ENCODE data around the gene CHID1. TPM values are rescaled to one million over a fixed set of nuclear protein-coding genes. Genes with fewer than 3 reads are reported as not detected.

CHID1 gene
- total RNA-seq, 3 donors from 2014 or later, result 52.3 to 64.3 (median 55.3) TPM

DNA sequence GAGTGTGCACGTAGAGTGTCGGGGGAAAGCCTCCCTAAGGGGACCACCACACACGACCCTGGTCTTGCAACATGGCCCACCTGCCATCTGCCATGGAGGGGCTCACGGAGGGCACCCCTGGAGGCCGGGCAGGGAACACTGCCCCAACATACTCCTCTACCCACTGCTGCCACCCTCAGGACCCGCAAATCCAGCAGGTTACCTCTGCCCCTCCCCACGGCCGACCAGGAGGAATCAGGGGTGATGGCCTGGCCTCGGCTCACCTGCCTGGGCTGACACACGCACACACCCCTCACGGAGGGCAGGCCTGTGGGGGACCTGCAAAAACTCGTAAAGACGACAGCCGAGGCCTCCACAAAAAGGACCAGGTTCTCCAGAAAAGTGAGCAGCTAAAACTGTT lies 30.2 kb downstream of the CHID1 start:
- Histone ChIP-seq H3K36me3 (ENCODE audit: low read depth) (no peaks in the 10 kb centered on the region), H3K4me3 (no peak overlapping the region), H3K4me1 (ENCODE audit: low read depth) (no peaks in the 10 kb centered on the region), H3K9me3 (no peaks in the 10 kb centered on the region)
- intact Hi-C loops (cut with DNase I, micrococcal nuclease), result no loop called here
- no peak for ATAC-seq
- DNase-seq, result no peak
- no peak for TF ChIP-seq CTCF (IDR thresholded peaks at IDR 0.05)

DNA sequence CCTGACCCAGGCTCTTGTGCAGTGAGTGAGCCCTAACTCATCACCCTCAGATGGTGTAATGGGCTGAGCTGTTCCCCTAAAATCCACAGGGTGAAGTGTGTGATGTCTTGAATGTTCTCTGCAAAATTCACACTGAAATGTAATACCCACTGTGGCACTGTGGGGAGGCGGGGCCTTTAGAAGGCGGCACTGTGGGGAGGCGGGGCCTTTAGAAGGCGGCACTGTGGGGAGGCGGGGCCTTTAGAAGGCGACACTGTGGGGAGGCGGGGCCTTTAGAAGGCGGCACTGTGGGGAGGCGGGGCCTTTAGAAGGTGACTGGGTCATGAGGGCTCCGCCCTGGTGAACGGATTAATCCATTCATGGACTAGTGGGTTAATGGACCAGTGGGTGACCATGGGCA lies 33.0 kb downstream of the CHID1 start:
- ATAC-seq (no peak), DNase-seq (no peak)
- intact Hi-C loops (cut with DNase I, micrococcal nuclease), result no loop called here
- Histone ChIP-seq H3K4me1 (ENCODE audit: low read depth) (no peaks in the 10 kb centered on the region), H3K36me3 (ENCODE audit: low read depth) (no peaks in the 10 kb centered on the region), H3K4me3 (no peak overlapping the region), H3K9me3 (no peaks in the 10 kb centered on the region)
- no peak for TF ChIP-seq CTCF (IDR thresholded peaks at IDR 0.05)

DNA sequence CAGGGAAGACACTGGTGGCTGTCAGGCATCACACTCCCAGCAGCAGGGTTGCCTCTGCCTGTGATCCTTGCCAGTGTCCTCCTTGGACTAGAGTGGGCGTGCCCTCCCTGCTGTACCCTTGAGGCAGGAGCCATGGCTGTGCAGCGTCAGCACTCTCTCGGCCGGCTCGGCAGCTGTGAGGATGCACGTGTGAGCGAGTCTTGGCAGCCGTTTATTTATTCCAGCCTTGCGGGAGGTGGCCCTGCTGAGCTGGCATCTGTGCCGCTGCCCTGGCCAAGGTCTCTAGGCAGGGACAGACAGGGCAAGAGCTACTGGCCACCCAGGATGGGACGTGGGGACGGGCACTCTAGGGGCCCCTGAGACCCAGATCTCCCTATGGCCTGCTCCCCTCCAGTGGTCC lies 34.1 kb downstream of the CHID1 start:
- intact Hi-C loops (cut with DNase I, micrococcal nuclease), result no loop called here
- Histone ChIP-seq H3K4me1 (ENCODE audit: low read depth) (no peaks in the 10 kb centered on the region), H3K4me3 (no peak overlapping the region), H3K9me3 (no peaks in the 10 kb centered on the region), H3K36me3 (ENCODE audit: low read depth) (no peaks in the 10 kb centered on the region)
- ATAC-seq (no peak), DNase-seq (no peak)
- no peak for TF ChIP-seq CTCF (IDR thresholded peaks at IDR 0.05)

- intact Hi-C loops (cut with DNase I, micrococcal nuclease), result no loop called here
- ATAC-seq, result no peak
Measured at GRCh38 chr11:875769-876301, 34.8 kb downstream of the CHID1 start.

GRCh38 chr11:875203-875602 lies 35.4 kb downstream of the CHID1 start:
- no peaks in the 10 kb centered on the region for H3K9me3 ChIP-seq
- DNase-seq (no peak), ATAC-seq (no peak)
- no peak overlapping the region for H3K4me3 ChIP-seq
- intact Hi-C loops (cut with DNase I, micrococcal nuclease), result no loop called here
- no peak for TF ChIP-seq CTCF (IDR thresholded peaks at IDR 0.05)
- no peaks in the 10 kb centered on the region for H3K36me3 ChIP-seq (ENCODE audit: low read depth)
- H3K4me1 ChIP-seq (ENCODE audit: low read depth), result no peaks in the 10 kb centered on the region

More at GRCh38 chr11:875769-876301, 34.8 kb downstream of the CHID1 start:
- Histone ChIP-seq H3K36me3 (ENCODE audit: low read depth) (no peaks in the 10 kb centered on the region), H3K9me3 (no peaks in the 10 kb centered on the region), H3K4me1 (ENCODE audit: low read depth) (no peaks in the 10 kb centered on the region), H3K4me3 (no peak overlapping the region)
- DNase-seq, result no peak
- TF ChIP-seq CTCF (IDR thresholded peaks at IDR 0.05), result no peak

DNA sequence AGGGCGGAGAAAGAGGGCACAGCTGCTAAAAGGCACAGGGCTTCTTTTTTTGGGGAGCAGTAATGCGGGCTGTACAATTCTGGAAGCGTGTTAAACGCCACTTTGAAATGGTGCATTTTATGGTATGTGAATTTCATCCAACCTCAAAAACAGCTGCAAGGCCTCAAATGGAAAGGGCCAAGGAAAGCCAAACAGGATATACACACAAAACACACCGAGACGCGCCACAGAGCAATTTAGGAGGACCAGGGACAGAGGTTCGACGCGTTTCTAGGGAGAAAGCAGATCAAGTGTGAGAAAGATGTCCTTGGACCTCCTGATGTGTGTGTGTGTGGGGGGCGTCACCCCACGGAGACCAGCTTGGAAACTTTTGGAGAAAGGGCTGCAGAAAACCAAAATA lies 36.9 kb downstream of the CHID1 start:
- Histone ChIP-seq H3K4me1 (ENCODE audit: low read depth) (no peaks in the 10 kb centered on the region), H3K9me3 (no peaks in the 10 kb centered on the region), H3K36me3 (ENCODE audit: low read depth) (no peaks in the 10 kb centered on the region), H3K4me3 (no peak overlapping the region)
- DNase-seq (no peak), ATAC-seq (no peak)
- no peak for TF ChIP-seq CTCF (IDR thresholded peaks at IDR 0.05)
- intact Hi-C loops (cut with DNase I, micrococcal nuclease), result no loop called here
